ENCODE data around the gene HHAT.

DNA sequence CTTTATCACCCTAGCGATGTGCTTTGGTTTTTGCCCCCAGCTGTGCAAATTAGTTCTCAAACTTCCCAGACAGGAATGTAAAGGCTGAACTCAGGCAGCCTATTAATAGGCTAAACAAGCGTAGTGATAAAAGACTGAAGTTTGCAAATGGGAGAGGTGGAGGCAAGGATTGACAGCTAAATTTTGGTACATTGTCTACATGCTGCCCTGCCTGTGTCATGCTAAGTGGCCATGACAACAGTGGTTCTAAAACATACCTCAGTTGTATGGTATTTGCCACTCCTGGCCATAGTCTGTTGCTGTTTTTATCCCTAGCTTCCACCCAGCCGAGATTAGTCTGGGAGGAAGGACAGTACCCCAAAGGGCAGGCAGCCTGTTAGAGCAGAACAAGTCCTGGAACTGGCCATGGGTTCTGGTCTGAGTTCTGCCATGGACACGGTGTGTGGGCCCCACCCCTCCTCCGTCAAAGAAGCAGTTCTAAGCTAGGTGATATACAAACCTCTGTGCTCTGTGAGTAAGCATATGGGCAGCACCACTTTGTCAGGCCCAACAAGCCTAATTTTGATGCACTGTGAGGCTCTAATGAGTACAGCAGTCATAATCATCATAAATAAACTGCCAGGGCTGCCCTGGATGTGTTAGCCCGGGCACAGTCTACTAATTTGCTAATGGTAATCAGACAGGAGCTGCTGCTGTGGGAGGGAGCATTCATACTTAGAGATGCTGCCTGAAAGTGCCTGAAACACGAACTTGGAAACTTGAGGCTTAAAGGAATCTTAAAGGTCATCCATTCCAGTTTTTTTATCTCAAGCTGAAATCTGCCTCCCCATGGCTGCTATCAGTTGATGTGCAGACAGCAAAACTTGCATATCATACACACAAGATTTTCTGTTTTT lies 177.1 kb downstream of the HHAT start:
- TF ChIP-seq CTCF (conservative IDR thresholded peaks at IDR 0.05; ENCODE audit: low read length): no peak
- no peak for TF ChIP-seq EZH2phosphoT487 (IDR thresholded peaks at IDR 0.05; ENCODE audit: borderline replicate concordance, low read depth, low read length)
